ENCODE data around the gene PLEKHO2.

DNA sequence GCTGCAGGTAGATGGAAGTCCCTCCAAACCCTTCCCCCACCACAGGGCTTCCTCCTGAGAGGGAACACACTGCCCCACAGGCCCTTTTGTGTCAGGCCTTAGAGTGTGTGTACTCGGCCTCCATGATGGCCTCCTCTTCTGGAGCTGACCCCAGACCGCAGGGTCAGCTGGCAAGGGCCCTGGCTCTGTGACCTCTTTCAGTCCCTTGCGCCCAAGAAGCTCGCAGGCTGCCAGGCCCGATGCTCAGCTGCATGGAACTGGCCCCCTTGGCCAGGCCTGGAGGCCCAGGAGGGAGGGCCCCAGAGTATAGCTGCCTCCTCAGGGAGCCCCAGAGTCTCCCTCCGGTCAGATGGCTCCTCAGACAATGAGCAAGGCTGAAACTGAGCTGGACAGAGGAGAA is 46.6 kb downstream of the PLEKHO2 start:
- TF ChIP-seq, protein P1, sequence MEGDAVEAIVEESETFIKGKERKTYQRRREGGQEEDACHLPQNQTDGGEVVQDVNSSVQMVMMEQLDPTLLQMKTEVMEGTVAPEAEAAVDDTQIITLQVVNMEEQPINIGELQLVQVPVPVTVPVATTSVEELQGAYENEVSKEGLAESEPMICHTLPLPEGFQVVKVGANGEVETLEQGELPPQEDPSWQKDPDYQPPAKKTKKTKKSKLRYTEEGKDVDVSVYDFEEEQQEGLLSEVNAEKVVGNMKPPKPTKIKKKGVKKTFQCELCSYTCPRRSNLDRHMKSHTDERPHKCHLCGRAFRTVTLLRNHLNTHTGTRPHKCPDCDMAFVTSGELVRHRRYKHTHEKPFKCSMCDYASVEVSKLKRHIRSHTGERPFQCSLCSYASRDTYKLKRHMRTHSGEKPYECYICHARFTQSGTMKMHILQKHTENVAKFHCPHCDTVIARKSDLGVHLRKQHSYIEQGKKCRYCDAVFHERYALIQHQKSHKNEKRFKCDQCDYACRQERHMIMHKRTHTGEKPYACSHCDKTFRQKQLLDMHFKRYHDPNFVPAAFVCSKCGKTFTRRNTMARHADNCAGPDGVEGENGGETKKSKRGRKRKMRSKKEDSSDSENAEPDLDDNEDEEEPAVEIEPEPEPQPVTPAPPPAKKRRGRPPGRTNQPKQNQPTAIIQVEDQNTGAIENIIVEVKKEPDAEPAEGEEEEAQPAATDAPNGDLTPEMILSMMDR (IDR thresholded peaks at IDR 0.05; ENCODE audit: insufficient read depth, low read length): no peak
- TF ChIP-seq SPI1 (IDR thresholded peaks at IDR 0.05; ENCODE audit: borderline replicate concordance, low read depth) (no peak), POLR2AphosphoS5 (IDR thresholded peaks at IDR 0.05; ENCODE audit: low read depth) (no peak), GABPA (IDR thresholded peaks at IDR 0.05; ENCODE audit: low read depth) (no peak)
- TF ChIP-seq, protein P2, sequence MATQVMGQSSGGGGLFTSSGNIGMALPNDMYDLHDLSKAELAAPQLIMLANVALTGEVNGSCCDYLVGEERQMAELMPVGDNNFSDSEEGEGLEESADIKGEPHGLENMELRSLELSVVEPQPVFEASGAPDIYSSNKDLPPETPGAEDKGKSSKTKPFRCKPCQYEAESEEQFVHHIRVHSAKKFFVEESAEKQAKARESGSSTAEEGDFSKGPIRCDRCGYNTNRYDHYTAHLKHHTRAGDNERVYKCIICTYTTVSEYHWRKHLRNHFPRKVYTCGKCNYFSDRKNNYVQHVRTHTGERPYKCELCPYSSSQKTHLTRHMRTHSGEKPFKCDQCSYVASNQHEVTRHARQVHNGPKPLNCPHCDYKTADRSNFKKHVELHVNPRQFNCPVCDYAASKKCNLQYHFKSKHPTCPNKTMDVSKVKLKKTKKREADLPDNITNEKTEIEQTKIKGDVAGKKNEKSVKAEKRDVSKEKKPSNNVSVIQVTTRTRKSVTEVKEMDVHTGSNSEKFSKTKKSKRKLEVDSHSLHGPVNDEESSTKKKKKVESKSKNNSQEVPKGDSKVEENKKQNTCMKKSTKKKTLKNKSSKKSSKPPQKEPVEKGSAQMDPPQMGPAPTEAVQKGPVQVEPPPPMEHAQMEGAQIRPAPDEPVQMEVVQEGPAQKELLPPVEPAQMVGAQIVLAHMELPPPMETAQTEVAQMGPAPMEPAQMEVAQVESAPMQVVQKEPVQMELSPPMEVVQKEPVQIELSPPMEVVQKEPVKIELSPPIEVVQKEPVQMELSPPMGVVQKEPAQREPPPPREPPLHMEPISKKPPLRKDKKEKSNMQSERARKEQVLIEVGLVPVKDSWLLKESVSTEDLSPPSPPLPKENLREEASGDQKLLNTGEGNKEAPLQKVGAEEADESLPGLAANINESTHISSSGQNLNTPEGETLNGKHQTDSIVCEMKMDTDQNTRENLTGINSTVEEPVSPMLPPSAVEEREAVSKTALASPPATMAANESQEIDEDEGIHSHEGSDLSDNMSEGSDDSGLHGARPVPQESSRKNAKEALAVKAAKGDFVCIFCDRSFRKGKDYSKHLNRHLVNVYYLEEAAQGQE (IDR thresholded peaks at IDR 0.05; ENCODE audit: insufficient replicate concordance, low read depth): no peak
